ENCODE results near the gene SCAMP3.
A peak's percentile ranks its signal among the peaks of the same experiment; 100 is the strongest.

SCAMP3 gene

DNA sequence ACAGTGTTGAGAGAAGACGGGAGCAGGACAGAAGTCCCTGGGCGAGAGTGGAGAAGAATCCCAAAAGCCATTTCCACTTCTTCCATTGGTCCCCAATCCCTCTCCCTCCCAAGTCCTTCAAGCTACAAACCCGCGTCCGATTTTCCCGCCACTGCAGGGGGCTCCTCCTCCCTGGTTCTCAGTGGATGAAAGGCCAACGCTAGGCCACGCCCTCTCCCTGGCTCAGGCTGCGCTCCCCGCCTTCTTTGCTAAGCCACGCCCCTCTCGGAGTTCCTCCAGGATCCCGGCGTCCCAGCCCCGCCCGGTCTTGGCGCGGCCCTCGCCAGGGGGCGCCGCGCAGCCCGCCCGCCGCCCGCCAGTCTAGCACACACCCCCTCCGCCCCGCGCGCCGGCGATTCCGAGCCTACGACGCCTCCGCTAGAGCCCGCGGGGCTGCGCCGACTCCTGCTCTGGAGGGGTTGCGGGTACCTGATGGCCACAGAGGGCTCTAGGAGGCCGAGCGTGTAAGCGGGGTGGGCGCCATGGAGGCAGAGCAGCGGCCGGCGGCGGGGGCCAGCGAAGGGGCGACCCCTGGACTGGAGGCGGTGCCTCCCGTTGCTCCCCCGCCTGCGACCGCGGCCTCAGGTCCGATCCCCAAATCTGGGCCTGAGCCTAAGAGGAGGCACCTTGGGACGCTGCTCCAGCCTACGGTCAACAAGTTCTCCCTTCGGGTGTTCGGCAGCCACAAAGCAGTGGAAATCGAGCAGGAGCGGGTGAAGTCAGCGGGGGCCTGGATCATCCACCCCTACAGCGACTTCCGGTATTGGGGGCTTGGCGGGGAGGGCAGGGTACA, 15.1 kb upstream of the SCAMP3 start, which contains the start of gene HCN3:
Gene HCN3, plus strand, starts transcription at position 394 of the 832 bp plus-strand sequence. Its CDS starts 128 bp downstream, at position 522.
- Mint-ChIP-seq H3K27ac (peak within 1 kb of the TSS; percentile 48), H3K4me1 (ENCODE audit: low read depth) (peaks cover 36% of the 10 kb centered on the region), H3K27me3 (peaks cover 16% of the 10 kb centered on the region), H3K4me3 (peak within 1 kb of the TSS; percentile 86), H3K36me3 (ENCODE audit: low read depth) (peaks cover 13% of the 10 kb centered on the region), H3K9me3 (no peaks in the 10 kb centered on the region)
- intact Hi-C loops (cut with micrococcal nuclease): loop anchor here (1.0 to 10.0 kb wide), 3 partner anchors 31 to 578 kb away; partner anchors contain the start of genes FDPS, GON4L and SYT11

DNA sequence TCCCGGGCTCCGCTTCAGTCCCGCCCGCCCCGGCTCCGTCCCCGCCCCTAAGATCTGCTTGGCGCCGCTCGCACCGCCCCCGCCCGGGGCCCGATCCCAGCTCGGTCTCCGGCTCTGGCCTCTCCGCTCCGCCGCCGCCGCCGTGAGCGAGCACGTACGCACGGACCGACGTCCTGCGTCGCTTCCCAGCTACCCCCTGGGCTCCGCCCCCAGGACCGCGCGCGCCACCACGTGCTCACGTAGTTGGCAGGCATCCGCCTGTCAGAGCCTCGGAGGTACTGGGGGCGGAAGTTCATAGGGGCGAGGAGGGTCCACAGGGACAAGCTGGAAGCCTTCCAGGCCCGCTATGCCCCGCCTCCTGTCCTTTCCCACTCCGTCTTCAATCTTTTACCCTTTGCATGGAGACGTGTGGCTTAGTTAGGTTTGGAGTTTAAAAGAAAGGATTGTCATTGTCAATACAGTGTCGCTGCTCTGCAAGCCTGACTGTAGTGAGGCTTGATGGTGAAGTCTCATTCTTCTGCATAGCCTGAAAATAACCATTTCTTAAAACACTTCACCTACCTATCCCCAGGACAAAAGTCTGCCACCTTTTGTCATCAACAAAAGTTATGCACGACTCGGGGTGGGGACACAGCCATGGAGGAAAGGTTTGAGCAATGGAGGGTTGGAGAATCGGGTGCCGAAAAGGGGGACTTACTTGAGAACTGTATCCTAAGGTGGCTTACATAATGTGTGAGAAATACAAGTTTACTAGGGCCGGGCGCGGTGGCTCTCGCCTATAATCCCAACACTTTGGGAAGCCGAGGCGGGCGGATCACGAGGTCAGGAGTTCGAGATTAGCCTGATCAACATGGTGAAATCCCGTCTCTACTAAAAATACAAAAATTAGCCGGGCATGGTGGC, 11.4 kb upstream of the SCAMP3 start, which contains the start of gene CLK2:
Gene CLK2, minus strand, starts transcription at position 162 of the 903 bp plus-strand sequence. CDS start 2,527 bp downstream, outside the sequence.
- H3K27me3 Mint-ChIP-seq: peaks cover 7% of the 10 kb centered on the region
- H3K4me1 Mint-ChIP-seq (ENCODE audit: low read depth): peaks cover 50% of the 10 kb centered on the region
- H3K36me3 Mint-ChIP-seq (ENCODE audit: low read depth): peaks cover 49% of the 10 kb centered on the region
- peak within 1 kb of the TSS; percentile 94 for H3K4me3 Mint-ChIP-seq
- no peaks in the 10 kb centered on the region for H3K9me3 Mint-ChIP-seq
- H3K27ac Mint-ChIP-seq: peak within 1 kb of the TSS; percentile 88
- intact Hi-C loops (cut with micrococcal nuclease): loop anchor here (1.0 to 10.0 kb wide), 3 partner anchors 11 to 581 kb away; partner anchors contain the start of genes GON4L, SCAMP3 and SYT11

DNA sequence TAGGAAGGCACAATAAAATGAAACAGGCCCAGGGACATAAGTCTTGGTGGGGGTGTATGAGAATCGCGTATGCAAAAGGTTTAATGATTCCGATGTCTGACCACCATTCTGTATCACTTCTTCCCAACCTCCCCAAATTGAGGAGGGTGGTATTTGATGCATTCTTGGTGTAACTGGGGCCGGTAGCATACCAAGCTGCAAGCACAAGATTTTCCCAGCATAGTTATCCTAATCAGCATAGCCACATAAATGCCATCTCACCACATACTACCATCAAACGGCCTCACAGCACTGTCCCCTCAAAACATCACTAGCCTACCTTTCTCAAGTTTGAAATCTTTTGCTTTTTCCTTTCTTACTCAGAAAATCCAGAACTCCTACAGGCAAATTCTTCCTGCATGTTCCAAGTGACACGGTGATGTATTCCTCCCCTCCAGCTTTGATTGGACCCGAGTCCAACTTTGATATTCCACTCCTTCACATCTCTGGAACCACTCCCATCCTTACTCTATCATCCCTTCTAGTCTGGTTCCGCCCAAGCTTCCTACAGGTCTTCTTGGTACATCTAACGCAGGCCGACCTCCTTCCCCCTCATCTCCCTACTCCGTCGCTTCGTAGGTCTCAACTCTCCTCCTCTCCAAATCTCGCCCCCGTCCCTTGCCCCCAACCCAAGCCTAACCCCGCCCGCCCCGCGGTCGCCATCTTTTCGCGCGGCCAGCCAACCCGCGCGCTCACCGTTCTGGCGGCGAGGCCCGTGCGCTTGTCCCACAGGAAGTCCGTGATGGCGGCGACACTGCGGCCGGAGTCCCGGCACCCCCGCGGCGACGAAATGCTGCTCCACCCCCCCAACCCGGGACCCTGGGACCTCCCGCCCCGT, 10.5 kb upstream of the SCAMP3 start:
- Mint-ChIP-seq H3K27me3 (no peaks in the 10 kb centered on the region), H3K9me3 (no peaks in the 10 kb centered on the region), H3K4me3 (peak overlapping the region; percentile 94), H3K27ac (peak overlapping the region; percentile 88), H3K36me3 (ENCODE audit: low read depth) (peaks cover 57% of the 10 kb centered on the region), H3K4me1 (ENCODE audit: low read depth) (peaks cover 45% of the 10 kb centered on the region)
- intact Hi-C loops (cut with micrococcal nuclease): loop anchor here (1.0 to 10.0 kb wide), 3 partner anchors 10 to 582 kb away; partner anchors contain the start of genes GON4L, SCAMP3 and SYT11

DNA sequence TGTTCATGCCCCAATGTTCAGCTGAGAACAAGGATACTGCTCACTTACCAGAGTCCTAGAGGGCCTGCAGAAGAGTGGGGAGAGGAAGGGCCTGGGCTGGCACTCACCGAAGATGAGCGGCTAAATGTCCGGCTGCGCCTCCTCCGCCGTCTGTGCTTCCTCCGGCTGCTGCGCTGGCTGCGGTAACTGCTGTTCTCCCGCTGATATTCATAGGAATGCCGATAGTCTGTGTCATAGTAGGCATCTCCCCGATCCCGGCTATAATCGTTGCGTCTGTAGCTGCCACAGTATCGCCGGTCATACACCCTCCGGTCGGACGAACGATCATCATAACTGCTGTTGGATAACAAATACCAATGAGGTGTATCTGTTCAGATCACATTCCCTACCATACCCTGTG, 7.2 kb upstream of the SCAMP3 start:
- Mint-ChIP-seq H3K27me3 (no peaks in the 10 kb centered on the region), H3K4me1 (ENCODE audit: low read depth) (peaks cover 35% of the 10 kb centered on the region), H3K4me3 (no peak overlapping the region), H3K9me3 (no peaks in the 10 kb centered on the region), H3K27ac (no peak overlapping the region), H3K36me3 (ENCODE audit: low read depth) (peaks cover 91% of the 10 kb centered on the region)
- intact Hi-C loops (cut with micrococcal nuclease): no loop called here

DNA sequence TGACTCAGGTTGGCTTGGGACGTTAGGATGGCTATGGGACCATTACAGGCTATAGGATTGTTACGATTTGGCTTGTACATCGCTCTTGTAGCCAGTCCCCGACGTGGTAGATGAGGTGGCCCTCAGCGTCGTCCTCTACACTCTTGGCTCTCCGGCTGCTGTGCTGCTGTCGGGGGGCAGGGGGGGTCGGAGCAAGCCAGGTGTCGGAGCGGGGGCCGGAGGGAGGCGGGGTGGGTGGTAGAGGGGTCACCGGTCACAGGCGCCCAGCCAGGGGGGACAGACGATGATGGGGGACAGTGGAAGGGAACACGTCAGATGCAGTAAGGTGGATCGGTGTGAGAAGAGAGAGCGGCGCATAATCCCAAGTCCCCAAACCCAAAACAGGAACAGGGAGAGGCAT, 6.5 kb upstream of the SCAMP3 start:
- H3K27ac Mint-ChIP-seq: no peak overlapping the region
- H3K4me3 Mint-ChIP-seq: no peak overlapping the region
- no peaks in the 10 kb centered on the region for H3K9me3 Mint-ChIP-seq
- peaks cover 32% of the 10 kb centered on the region for H3K4me1 Mint-ChIP-seq (ENCODE audit: low read depth)
- peaks cover 98% of the 10 kb centered on the region for H3K36me3 Mint-ChIP-seq (ENCODE audit: low read depth)
- intact Hi-C loops (cut with micrococcal nuclease): no loop called here
- no peaks in the 10 kb centered on the region for H3K27me3 Mint-ChIP-seq

DNA sequence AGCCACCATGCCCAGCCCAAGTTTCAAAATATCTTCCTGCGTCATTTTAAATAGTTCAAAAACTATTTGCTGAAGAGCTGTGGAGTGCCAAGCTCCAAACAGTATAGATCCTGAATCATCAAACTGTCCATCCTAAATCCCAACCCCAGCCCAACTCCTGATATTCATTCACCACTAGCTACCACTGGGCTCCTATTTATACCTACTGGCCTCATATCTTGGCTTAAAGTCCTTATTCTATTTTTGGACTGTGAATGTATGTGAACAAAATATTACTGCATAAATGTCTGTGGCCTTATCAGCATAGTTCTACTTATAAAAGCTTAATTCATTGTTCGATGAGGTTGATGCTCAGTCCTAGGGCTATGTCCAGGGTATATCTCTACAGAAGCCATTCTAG, 5.2 kb upstream of the SCAMP3 start:
- H3K27me3 Mint-ChIP-seq: no peaks in the 10 kb centered on the region
- intact Hi-C loops (cut with micrococcal nuclease): no loop called here
- peaks cover 33% of the 10 kb centered on the region for H3K4me1 Mint-ChIP-seq (ENCODE audit: low read depth)
- H3K4me3 Mint-ChIP-seq: no peak overlapping the region
- H3K36me3 Mint-ChIP-seq (ENCODE audit: low read depth): peaks cover 98% of the 10 kb centered on the region
- H3K27ac Mint-ChIP-seq: no peak overlapping the region
- H3K9me3 Mint-ChIP-seq: no peaks in the 10 kb centered on the region

DNA sequence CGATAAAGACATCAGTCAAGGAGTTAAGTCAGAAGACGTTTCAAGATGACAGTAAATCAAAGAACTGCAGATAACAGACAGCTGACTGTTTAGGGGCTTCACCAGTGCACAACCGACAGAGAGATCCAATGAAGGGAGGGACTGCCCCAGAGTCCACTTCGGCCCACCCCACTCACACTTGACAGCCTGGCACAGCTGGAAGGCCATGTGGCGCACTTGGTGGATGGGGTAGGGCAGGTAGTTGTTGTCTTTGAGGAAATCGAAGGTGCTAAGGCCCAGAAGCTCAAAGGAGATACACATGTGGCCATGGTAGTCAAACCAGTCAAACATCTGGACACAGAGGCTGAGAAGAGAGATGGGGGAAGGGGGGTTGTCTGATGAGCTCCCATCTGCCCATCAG, 4.4 kb upstream of the SCAMP3 start:
- H3K27ac Mint-ChIP-seq: no peak overlapping the region
- H3K36me3 Mint-ChIP-seq (ENCODE audit: low read depth): peaks cover 99% of the 10 kb centered on the region
- no peak overlapping the region for H3K4me3 Mint-ChIP-seq
- H3K4me1 Mint-ChIP-seq (ENCODE audit: low read depth): peaks cover 31% of the 10 kb centered on the region
- no peaks in the 10 kb centered on the region for H3K27me3 Mint-ChIP-seq
- intact Hi-C loops (cut with micrococcal nuclease): no loop called here
- no peaks in the 10 kb centered on the region for H3K9me3 Mint-ChIP-seq

DNA sequence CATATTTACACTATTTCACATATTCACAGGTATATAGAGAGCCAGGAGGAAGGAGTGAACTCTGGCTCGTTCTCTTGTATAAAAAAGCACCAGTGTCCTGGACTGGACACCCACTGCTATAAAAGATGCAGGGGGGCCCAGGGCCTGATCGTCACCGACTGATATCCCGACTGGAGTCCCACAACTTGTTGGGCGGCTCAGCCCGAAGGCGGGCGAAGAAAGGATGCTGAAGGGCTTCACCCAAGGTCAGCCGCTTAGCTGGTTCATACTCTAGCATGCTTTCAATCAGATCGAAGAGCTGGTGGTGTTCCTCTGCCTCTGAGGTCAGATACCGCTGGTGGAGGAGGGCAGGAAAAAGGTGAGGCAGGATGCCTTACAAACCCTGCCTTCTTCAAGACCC, 907 bp upstream of the SCAMP3 start:
- Mint-ChIP-seq H3K27me3 (no peaks in the 10 kb centered on the region), H3K4me3 (no peak overlapping the region), H3K36me3 (ENCODE audit: low read depth) (peaks cover 98% of the 10 kb centered on the region), H3K9me3 (no peaks in the 10 kb centered on the region), H3K4me1 (ENCODE audit: low read depth) (peaks cover 34% of the 10 kb centered on the region), H3K27ac (peak overlapping the region; percentile 93)
- intact Hi-C loops (cut with micrococcal nuclease): no loop called here

DNA sequence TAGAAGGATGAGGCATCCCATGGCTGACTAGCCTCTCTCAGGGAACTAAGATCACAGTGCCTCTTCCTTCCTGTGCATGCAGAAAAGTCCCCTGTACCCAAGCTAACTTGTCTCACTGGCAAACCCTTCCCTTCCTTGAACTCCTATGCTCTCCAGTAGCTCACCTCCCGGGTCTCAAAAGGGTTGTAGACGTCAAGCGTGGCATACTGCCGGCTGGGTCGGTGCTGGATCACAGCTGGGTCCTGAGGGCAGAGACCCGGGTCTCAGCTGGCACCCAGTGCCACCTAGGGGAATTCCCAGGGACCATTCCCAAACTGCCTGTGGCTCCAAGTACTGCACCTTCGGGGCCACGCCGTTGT, 688 bp downstream of the SCAMP3 start:
- intact Hi-C loops (cut with micrococcal nuclease): no loop called here
- Mint-ChIP-seq H3K9me3 (no peaks in the 10 kb centered on the region), H3K4me3 (peak overlapping the region; percentile 95), H3K36me3 (ENCODE audit: low read depth) (peaks cover 98% of the 10 kb centered on the region), H3K27me3 (no peaks in the 10 kb centered on the region), H3K4me1 (ENCODE audit: low read depth) (peaks cover 45% of the 10 kb centered on the region), H3K27ac (peak overlapping the region; percentile 93)

DNA sequence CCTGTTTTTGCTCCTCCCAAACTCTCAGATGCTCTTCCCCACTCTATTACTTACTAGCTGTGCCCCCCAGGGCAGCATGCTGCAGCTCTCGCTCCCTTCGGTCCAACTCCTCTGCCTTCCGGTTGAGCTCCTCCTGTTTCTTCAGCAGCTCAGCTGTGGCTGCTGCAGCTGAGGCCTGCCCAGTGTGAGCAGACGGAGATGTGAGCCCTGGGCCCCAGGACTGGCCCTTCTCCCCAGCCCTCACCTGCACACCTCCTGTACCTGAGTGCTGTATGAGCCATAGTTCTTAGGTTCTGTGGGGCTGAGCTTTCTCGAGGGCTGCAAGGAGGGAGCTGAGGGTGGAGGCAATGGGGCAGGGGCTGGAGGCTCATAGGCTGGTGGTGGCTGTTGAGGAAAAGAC, 1.9 kb downstream of the SCAMP3 start:
- H3K9me3 Mint-ChIP-seq: no peaks in the 10 kb centered on the region
- no peaks in the 10 kb centered on the region for H3K27me3 Mint-ChIP-seq
- H3K4me1 Mint-ChIP-seq (ENCODE audit: low read depth): peaks cover 54% of the 10 kb centered on the region
- H3K4me3 Mint-ChIP-seq: no peak overlapping the region
- peaks cover 98% of the 10 kb centered on the region for H3K36me3 Mint-ChIP-seq (ENCODE audit: low read depth)
- peak overlapping the region; percentile 78 for H3K27ac Mint-ChIP-seq
- intact Hi-C loops (cut with micrococcal nuclease): no loop called here

DNA sequence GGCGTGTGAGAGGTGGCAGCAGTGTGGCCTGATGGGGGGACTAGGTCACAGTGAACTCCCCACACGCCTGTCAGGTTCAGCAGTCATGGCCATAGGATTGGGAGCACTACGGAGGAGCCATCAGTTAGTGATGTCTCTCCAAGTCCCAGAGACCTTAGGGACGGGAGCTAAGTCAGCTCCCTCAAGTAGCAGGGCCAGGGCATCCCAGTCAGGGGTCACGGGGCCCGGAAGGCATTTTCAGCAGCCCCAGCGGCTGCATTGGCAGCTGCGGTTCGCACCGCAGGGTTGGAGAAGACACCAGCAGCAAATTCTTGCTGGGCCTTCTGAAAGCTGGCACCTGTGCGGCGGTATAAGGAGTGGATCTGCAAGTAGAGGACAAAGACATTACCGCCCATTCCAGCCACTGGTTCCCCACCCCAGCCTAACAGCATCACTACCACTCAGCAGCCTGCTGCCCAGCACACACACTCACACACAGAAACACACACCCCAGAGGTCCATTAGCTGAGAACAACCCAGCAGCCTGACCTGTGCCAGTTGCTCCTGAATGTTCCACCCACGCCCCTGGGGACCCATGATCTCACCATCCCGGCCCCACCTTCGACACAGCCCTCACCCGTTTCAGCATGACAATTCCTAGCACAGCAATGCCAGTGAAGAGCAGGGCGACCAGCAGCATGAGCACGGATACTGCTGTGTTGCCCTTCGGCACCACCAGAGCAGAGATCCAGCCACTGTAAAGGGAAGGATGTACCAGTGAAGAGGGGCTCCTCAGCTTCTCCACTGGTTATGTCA, 5.9 kb downstream of the SCAMP3 start:
- peaks cover 58% of the 10 kb centered on the region for H3K4me1 Mint-ChIP-seq (ENCODE audit: low read depth)
- no peaks in the 10 kb centered on the region for H3K27me3 Mint-ChIP-seq
- peak overlapping the region; percentile 76 for H3K4me3 Mint-ChIP-seq
- peak overlapping the region; percentile 90 for H3K27ac Mint-ChIP-seq
- intact Hi-C loops (cut with micrococcal nuclease): no loop called here
- no peaks in the 10 kb centered on the region for H3K9me3 Mint-ChIP-seq
- H3K36me3 Mint-ChIP-seq (ENCODE audit: low read depth): peaks cover 62% of the 10 kb centered on the region

DNA sequence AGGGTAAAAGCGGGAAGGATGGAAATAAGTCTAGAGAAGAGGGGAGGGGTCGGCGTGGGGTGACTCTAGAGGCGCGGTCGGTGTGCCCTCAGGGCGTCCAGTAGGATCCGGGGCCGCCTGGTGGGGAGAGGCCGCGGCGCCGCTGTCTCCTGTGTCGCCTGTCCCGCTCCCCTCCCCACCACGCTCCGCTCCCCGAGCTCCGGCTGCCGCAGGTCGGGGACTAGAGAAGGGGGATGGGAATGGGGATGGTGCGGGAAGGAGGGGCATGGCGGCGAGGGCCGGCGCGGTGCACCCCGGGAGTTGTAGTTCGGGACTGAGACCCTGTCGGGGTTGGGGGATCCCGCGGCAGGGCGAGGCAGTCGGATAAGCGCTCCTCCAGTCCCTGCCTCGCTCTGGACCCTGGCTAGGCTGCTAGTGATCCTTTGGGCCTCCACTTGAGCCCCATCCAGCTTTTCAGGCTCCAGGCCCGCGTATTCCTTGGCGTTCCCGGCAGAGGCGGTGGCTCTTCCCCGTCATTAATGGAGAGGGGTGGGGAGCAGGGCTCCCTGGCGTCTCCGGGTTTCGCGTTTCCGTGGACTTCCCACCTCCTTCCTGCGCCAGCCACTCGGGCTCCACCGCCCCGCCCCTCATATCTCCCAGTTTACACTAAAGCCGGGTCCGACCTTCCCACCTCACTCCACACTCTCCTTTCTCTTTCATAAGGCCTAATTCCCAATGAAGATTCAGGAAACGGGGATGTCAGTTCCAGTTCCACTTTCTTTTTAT, 6.7 kb downstream of the SCAMP3 start, which contains the start of gene ENTREP3:
Gene ENTREP3, minus strand, starts transcription at position 241 of the 765 bp plus-strand sequence. CDS start 606 bp downstream, outside the sequence.
- Mint-ChIP-seq H3K27me3 (no peaks in the 10 kb centered on the region), H3K36me3 (ENCODE audit: low read depth) (peaks cover 54% of the 10 kb centered on the region), H3K4me1 (ENCODE audit: low read depth) (peaks cover 58% of the 10 kb centered on the region), H3K9me3 (no peaks in the 10 kb centered on the region), H3K27ac (peak within 1 kb of the TSS; percentile 90), H3K4me3 (peak within 1 kb of the TSS; percentile 76)
- intact Hi-C loops (cut with micrococcal nuclease): no loop called here
